Neuron (in vitro differentiated cells): Measurements from ENCODE around the gene PSMD8.
"Not testable (repeated sequence)": the region's sequence is repeated elsewhere in the genome, so short reads cannot be mapped to it uniquely, and the experiment has no call there.

Experiments used
- H2AFZ ChIP-seq: one replicate; pipeline ENCODE4 v1.6.1; 2013; ENCODE audit warnings: low read depth, mild to moderate bottlenecking, inconsistent platforms, low read length, moderate library complexity
- H3K27me3 ChIP-seq: one replicate; pipeline ENCODE4 v1.6.1; 2013; ENCODE audit warnings: low read length; ENCODE audit not compliant: insufficient read depth
- H3K36me3 ChIP-seq: one replicate; pipeline ENCODE4 v1.6.1; 2013; ENCODE audit warnings: low read length; ENCODE audit not compliant: insufficient read depth
- H3K4me1 ChIP-seq: one replicate; pipeline ENCODE4 v1.6.1; 2013; ENCODE audit warnings: low read length; ENCODE audit not compliant: insufficient read depth
- H3K4me3 ChIP-seq: 2 replicates; pipeline ENCODE4 v1.5.1; 2013; ENCODE audit warnings: mild to moderate bottlenecking, low read length, moderate library complexity
- H3K9me3 ChIP-seq: one replicate; pipeline ENCODE4 v1.6.1; 2013; ENCODE audit warnings: low read length

PSMD8 gene

GRCh38 chr19:38395381-38396114, 21.2 kb downstream of the PSMD8 start:
- Histone ChIP-seq H3K36me3 (peaks cover 16% of the 10 kb centered on the region), H3K27me3 (no peaks in the 10 kb centered on the region)

GRCh38 chr19:38399081-38399480, 24.7 kb downstream of the PSMD8 start:
- Histone ChIP-seq H3K36me3 (no peaks in the 10 kb centered on the region), H3K4me3 (no peak overlapping the region), H3K27me3 (no peaks in the 10 kb centered on the region), H3K4me1 (peaks cover 2% of the 10 kb centered on the region), H2AFZ (no peak overlapping the region), H3K9me3 (peaks cover 7% of the 10 kb centered on the region)

More at GRCh38 chr19:38395381-38396114, 21.2 kb downstream of the PSMD8 start:
- H3K9me3 ChIP-seq = peaks cover 9% of the 10 kb centered on the region
- no peak overlapping the region for H3K4me3 ChIP-seq
- no peak overlapping the region for H2AFZ ChIP-seq
- H3K4me1 ChIP-seq = no peaks in the 10 kb centered on the region

GRCh38 chr19:38399537-38399936, 25.2 kb downstream of the PSMD8 start:
- H3K9me3 ChIP-seq = peaks cover 2% of the 10 kb centered on the region
- no peaks in the 10 kb centered on the region for H3K36me3 ChIP-seq
- H3K4me3 ChIP-seq = no peak overlapping the region
- peaks cover 2% of the 10 kb centered on the region for H3K4me1 ChIP-seq
- H3K27me3 ChIP-seq = no peaks in the 10 kb centered on the region
- no peak overlapping the region for H2AFZ ChIP-seq

GRCh38 chr19:38400361-38400760, 26.0 kb downstream of the PSMD8 start:
- Histone ChIP-seq H2AFZ (no peak overlapping the region), H3K36me3 (no peaks in the 10 kb centered on the region), H3K9me3 (peaks cover 2% of the 10 kb centered on the region), H3K27me3 (no peaks in the 10 kb centered on the region), H3K4me1 (peaks cover 2% of the 10 kb centered on the region), H3K4me3 (no peak overlapping the region)

- H3K27me3 ChIP-seq = no peaks in the 10 kb centered on the region
- H3K4me1 ChIP-seq = peaks cover 2% of the 10 kb centered on the region
- no peaks in the 10 kb centered on the region for H3K9me3 ChIP-seq
- no peak overlapping the region for H2AFZ ChIP-seq
- no peaks in the 10 kb centered on the region for H3K36me3 ChIP-seq
- H3K4me3 ChIP-seq = no peak overlapping the region
Observed at GRCh38 chr19:38401148-38401547, 26.8 kb downstream of the PSMD8 start.

- H3K36me3 ChIP-seq = peaks cover 6% of the 10 kb centered on the region
- no peaks in the 10 kb centered on the region for H3K9me3 ChIP-seq
- H3K27me3 ChIP-seq = no peaks in the 10 kb centered on the region
- peak overlapping the region; percentile 55 for H3K4me3 ChIP-seq
- peaks cover 2% of the 10 kb centered on the region for H3K4me1 ChIP-seq
- H2AFZ ChIP-seq = peak overlapping the region; percentile 90
Observed at GRCh38 chr19:38402623-38402966, 28.2 kb downstream of the PSMD8 start.

- H3K36me3 ChIP-seq = peaks cover 6% of the 10 kb centered on the region
Observed at GRCh38 chr19:38402967-38403674, 28.8 kb downstream of the PSMD8 start, which contains the start of gene FAM98C. TSS of gene FAM98C (plus strand) at chr19:38403093. CDS start at chr19:38403154, 61 bp downstream.

GRCh38 chr19:38404858-38405257, 30.5 kb downstream of the PSMD8 start:
- Histone ChIP-seq H3K27me3 (no peaks in the 10 kb centered on the region), H3K36me3 (peaks cover 6% of the 10 kb centered on the region), H2AFZ (no peak overlapping the region)

More at GRCh38 chr19:38402967-38403674, 28.8 kb downstream of the PSMD8 start, which contains the start of gene FAM98C:
- Histone ChIP-seq H2AFZ (peak within 1 kb of the TSS; percentile 98), H3K27me3 (no peaks in the 10 kb centered on the region), H3K4me3 (peak within 1 kb of the TSS; percentile 55), H3K4me1 (peaks cover 2% of the 10 kb centered on the region), H3K9me3 (no peaks in the 10 kb centered on the region)

GRCh38 chr19:38405276-38405675, 30.9 kb downstream of the PSMD8 start:
- peaks cover 6% of the 10 kb centered on the region for H3K36me3 ChIP-seq
- no peak overlapping the region for H3K4me3 ChIP-seq
- no peak overlapping the region for H2AFZ ChIP-seq
- H3K27me3 ChIP-seq = no peaks in the 10 kb centered on the region
- no peaks in the 10 kb centered on the region for H3K9me3 ChIP-seq
- peaks cover 2% of the 10 kb centered on the region for H3K4me1 ChIP-seq

More at GRCh38 chr19:38404858-38405257, 30.5 kb downstream of the PSMD8 start:
- Histone ChIP-seq H3K9me3 (no peaks in the 10 kb centered on the region), H3K4me1 (peaks cover 2% of the 10 kb centered on the region), H3K4me3 (no peak overlapping the region)

- Histone ChIP-seq H3K36me3 (peaks cover 6% of the 10 kb centered on the region), H3K27me3 (no peaks in the 10 kb centered on the region), H3K4me1 (no peaks in the 10 kb centered on the region), H2AFZ (no peak overlapping the region), H3K4me3 (no peak overlapping the region), H3K9me3 (no peaks in the 10 kb centered on the region)
Observed at GRCh38 chr19:38409631-38410133, 35.3 kb downstream of the PSMD8 start.

GRCh38 chr19:38410407-38410806, 36.0 kb downstream of the PSMD8 start:
- H3K36me3 ChIP-seq, H3K27me3 ChIP-seq: not testable (repeated sequence)

GRCh38 chr19:38411041-38411712, 36.8 kb downstream of the PSMD8 start:
- no peaks in the 10 kb centered on the region for H3K27me3 ChIP-seq
- H2AFZ ChIP-seq = no peak overlapping the region
- H3K9me3 ChIP-seq = no peaks in the 10 kb centered on the region
- H3K4me1 ChIP-seq = no peaks in the 10 kb centered on the region
- H3K36me3 ChIP-seq = peaks cover 6% of the 10 kb centered on the region
- no peak overlapping the region for H3K4me3 ChIP-seq

More at GRCh38 chr19:38410407-38410806, 36.0 kb downstream of the PSMD8 start:
- H2AFZ ChIP-seq, H3K4me3 ChIP-seq, H3K4me1 ChIP-seq, H3K9me3 ChIP-seq: not testable (repeated sequence)

- H3K9me3 ChIP-seq, H3K36me3 ChIP-seq, H3K4me1 ChIP-seq, H3K4me3 ChIP-seq, H3K27me3 ChIP-seq, H2AFZ ChIP-seq: not testable (repeated sequence)
Observed at GRCh38 chr19:38411898-38412297, 37.5 kb downstream of the PSMD8 start.
